Breast epithelium (tissue), 3 donors: ENCODE measurements around the gene FOXO4.

ENCODE experiments used
- POLR2A ChIP-seq: fragments of 450-650 bp; IDR thresholded peaks from one replicate; pipeline ENCODE4 v1.6.1; 2016; ENCODE audit warnings: antibody characterized with exemption, mild to moderate bottlenecking, moderate library complexity
- POLR2AphosphoS5 ChIP-seq, 3 donors: sonication (generic); formaldehyde crosslinking; IDR thresholded peaks; one replicate each; pipeline ENCODE4 v1.6.1; 2017; ENCODE audit warnings: antibody characterized with exemption in 3 of 3

GRCh38 chrX:71060127-71060526 is 35.5 kb upstream of the FOXO4 start:
- no peak for TF ChIP-seq POLR2AphosphoS5 (IDR thresholded peaks at IDR 0.05)
- no peak for TF ChIP-seq POLR2A
